ENCODE results near the gene ITGB1BP2.

DNA sequence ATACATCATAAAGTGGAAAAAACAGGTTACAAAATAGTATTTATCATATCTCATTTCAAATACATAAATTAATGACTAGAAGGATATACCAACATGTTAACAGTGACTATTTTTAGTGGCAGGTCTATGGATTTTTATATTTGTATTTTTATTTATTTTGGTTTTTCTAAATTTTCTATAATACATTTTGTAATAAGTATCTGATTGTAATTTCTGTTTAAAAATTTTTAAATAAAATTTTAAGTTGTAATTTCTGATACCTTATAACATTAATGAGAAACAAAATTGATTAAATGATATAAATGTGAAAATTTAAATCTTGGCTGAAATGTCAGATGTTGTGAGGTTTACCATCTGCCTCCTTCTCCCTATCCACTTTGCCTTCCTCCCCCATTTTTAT, 15.6 kb upstream of the ITGB1BP2 start:
- TF ChIP-seq, protein P1, sequence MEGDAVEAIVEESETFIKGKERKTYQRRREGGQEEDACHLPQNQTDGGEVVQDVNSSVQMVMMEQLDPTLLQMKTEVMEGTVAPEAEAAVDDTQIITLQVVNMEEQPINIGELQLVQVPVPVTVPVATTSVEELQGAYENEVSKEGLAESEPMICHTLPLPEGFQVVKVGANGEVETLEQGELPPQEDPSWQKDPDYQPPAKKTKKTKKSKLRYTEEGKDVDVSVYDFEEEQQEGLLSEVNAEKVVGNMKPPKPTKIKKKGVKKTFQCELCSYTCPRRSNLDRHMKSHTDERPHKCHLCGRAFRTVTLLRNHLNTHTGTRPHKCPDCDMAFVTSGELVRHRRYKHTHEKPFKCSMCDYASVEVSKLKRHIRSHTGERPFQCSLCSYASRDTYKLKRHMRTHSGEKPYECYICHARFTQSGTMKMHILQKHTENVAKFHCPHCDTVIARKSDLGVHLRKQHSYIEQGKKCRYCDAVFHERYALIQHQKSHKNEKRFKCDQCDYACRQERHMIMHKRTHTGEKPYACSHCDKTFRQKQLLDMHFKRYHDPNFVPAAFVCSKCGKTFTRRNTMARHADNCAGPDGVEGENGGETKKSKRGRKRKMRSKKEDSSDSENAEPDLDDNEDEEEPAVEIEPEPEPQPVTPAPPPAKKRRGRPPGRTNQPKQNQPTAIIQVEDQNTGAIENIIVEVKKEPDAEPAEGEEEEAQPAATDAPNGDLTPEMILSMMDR (IDR thresholded peaks at IDR 0.05), result no peak
- TF ChIP-seq POLR2A (IDR thresholded peaks at IDR 0.05), result no peak
